ENCODE data around the gene SEMA3G.
A peak's percentile ranks its signal among the peaks of the same experiment; 100 is the strongest.

The SEMA3G gene

DNA sequence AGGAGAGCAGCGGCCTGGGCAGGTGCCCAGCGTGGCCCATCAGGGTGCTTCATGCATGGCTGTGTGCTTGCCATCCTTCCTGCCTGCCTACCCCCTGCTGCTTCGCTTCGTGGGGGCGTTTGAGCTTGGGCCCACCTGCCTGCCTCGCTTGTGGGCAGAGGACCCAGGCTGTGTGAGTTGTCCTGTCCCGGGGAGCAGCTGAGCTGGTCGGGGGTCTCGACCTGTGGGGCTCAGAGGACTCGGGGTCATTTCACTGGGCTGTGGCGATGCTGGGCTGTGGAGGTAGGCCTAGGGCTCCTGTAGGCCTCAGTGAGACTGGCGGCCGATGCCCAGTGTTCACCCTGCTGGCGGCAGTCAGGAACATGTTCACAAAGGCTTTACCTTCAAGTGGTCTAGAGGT, 38.2 kb upstream of the SEMA3G start:
- Mint-ChIP-seq H3K4me1 (ENCODE audit: low read depth) (no peaks in the 10 kb centered on the region), H3K27ac (no peak overlapping the region), H3K27me3 (no peaks in the 10 kb centered on the region), H3K36me3 (ENCODE audit: low read depth) (peaks cover 40% of the 10 kb centered on the region), H3K9me3 (no peaks in the 10 kb centered on the region), H3K4me3 (no peak overlapping the region)

DNA sequence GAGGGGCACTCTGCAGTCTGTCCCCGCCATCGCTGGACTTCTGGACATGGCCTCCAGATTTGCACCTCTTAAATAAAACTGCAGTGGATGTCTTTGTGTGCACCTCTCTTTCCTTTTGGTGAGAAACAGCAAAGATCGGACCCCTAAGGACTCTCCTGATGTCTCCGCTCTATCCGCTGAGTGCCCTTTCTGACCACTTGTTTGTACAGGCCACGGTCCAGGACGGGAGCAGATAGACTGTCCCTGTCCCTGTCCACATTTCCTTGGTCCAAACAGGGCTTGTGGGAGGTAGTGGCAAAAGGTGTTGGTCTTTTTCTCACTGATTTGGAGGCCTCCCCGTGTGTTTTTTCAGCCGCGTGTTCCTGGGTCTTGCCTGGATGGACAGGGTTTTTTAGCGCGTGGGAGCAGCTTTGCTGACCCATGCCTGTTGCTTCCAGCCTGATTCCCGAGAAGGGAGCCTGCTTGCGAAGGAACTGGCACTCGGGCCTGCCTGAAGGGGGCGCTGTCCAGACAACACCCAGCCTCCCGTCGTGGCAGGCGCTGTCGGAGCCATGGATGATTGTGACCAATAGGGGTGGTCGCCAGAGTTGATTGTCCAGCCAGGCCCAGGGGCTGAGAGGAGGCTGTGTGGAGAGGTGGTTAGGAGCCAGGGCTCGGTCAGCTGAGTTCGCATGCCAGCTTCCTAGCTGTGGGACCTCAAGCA, 37.1 kb upstream of the SEMA3G start:
- Mint-ChIP-seq H3K36me3 (ENCODE audit: low read depth) (peaks cover 44% of the 10 kb centered on the region), H3K4me3 (no peak overlapping the region), H3K9me3 (no peaks in the 10 kb centered on the region), H3K4me1 (ENCODE audit: low read depth) (no peaks in the 10 kb centered on the region), H3K27me3 (no peaks in the 10 kb centered on the region), H3K27ac (no peak overlapping the region)

DNA sequence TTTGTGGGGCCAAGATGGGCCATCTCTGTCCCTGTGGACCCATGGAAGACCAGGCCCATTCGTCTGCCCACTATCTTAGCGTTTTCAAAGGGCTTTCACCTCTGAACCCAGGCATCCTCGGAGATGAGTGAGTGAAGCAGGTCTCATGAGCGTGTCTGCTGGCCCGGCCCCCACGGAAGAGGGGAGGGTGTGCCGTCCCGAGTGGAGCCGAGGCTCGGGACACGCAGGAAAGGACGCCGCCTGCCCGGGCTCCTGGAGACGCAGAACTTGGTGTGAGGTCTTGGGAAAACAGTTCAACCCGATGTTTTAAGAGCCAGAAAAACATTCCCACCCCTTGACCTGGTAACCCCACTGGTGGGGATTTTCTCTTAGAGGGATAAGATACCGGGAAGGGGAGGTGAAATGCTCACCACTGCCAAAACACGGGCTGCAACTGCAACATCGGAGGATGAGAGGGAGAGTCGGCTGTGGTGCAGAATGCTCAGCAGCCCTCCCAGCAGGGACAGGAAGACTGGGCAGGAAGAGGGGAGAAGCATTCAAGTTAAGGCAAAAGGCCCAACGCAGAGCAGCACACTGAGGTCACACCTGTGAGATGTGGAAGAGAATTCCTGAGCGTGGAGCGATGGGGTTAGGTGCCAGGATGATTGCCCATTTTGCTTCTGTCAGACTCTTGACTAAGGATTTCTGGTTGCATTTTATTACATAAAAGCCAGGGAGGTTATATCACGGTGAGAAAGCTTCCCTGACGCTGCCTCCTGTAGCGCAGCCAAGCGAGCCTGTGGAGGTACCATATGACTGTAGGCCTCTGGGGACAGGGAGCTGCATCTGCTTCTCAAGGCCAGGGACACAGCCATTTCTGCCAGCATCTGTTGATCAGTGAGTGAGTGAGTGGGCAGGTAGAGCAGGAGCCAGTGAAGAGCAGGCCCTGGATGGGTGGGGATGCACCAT, 36.1 kb upstream of the SEMA3G start:
- peaks cover 40% of the 10 kb centered on the region for H3K36me3 Mint-ChIP-seq (ENCODE audit: low read depth)
- H3K27ac Mint-ChIP-seq = no peak overlapping the region
- no peaks in the 10 kb centered on the region for H3K27me3 Mint-ChIP-seq
- H3K4me3 Mint-ChIP-seq = no peak overlapping the region
- H3K9me3 Mint-ChIP-seq = no peaks in the 10 kb centered on the region
- H3K4me1 Mint-ChIP-seq (ENCODE audit: low read depth) = no peaks in the 10 kb centered on the region

DNA sequence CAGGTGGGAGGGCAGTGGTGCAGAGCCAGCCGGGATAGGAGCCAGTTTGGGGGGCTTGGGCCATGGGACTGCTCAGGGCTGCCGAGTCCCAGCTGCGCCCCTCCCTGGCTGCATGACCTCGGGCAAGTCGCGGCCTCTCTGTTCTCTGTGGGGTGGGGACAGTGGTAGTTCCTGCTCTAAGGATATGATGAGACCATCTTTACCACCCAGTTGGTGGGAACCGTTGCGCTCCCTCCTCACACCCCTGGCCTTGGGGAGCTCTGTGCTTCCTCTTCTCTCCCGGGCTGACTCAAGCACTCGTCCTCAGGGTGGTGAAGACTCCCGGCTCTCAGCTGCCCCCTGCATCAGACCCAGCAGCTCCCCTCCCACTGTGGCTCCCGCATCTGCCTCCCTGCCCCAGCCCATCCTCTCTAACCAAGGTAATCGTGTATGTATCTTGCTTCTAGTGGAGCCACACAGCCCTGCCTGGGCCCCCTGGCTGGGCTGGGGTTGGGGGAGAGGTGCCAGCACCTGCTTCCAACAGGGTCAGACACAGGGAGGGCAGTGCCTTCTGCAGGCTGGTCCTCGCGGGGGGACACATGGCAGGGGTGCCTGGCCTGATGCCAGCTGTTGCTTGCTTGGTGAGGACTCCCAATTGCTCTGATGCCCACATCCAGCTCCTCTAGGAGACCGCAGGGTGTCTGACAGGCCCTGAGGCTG, 35.1 kb upstream of the SEMA3G start:
- Mint-ChIP-seq H3K27ac (no peak overlapping the region), H3K4me3 (no peak overlapping the region), H3K36me3 (ENCODE audit: low read depth) (peaks cover 42% of the 10 kb centered on the region), H3K9me3 (no peaks in the 10 kb centered on the region), H3K4me1 (ENCODE audit: low read depth) (no peaks in the 10 kb centered on the region), H3K27me3 (no peaks in the 10 kb centered on the region)

DNA sequence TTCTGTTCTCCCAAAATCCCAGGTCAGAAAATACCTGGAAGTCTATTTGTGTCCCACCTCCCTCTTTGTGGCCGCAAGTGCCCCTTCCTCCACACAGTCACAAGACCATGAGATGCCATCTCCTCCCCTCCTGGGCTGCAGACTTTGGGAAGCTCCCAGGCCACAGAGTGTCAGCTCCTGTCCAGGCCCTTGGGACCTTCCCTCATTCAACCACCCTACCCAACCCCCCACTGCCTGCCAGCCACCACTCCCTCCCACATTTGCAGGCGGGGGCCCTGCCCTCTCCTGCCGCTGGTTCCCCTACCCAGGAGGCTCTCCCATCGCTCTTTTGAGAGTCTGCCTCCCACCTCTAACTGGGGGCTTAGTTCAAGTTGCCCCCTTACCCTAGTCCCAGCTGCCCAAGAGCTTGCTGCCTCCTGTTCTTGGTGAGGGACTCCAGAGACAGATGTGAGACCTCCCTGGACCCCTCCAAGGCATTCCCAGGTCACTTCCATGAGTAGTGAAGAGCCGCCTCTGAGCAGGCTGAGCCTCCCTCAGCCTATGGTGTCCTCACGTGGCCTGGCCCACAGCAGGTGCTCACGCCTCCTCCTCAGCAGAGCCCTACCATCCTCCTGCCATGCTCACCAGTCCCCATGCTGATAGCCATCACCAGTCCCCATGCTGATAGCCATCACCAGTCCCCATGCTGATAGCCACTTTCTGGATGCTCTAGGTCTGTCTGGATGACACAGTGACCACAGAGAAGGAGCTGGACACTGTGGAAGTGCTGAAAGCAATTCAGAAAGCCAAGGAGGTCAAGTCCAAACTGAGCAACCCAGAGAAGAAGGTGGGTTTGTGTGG, 34.4 kb upstream of the SEMA3G start:
- Mint-ChIP-seq H3K27ac (no peak overlapping the region), H3K4me3 (no peak overlapping the region), H3K36me3 (ENCODE audit: low read depth) (peaks cover 46% of the 10 kb centered on the region), H3K4me1 (ENCODE audit: low read depth) (no peaks in the 10 kb centered on the region), H3K9me3 (no peaks in the 10 kb centered on the region), H3K27me3 (no peaks in the 10 kb centered on the region)

DNA sequence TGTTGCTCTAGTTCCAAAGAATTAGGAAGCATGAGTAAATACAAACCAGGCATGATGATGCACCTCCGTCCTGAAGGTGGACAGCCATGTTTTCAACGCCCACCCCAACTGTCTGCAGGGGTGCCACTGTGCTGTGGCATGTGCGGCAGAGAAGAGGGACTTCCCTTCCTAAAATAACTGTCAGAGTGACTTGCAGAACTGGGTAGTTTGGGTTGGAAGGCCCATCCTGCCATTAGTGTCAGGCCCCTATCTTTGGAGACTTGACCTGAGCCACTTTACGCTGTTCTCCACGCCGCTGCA, 32.8 kb upstream of the SEMA3G start:
- H3K36me3 Mint-ChIP-seq (ENCODE audit: low read depth) = peaks cover 52% of the 10 kb centered on the region
- H3K27me3 Mint-ChIP-seq = no peaks in the 10 kb centered on the region
- H3K27ac Mint-ChIP-seq = no peak overlapping the region
- no peaks in the 10 kb centered on the region for H3K4me1 Mint-ChIP-seq (ENCODE audit: low read depth)
- no peak overlapping the region for H3K4me3 Mint-ChIP-seq
- H3K9me3 Mint-ChIP-seq = no peaks in the 10 kb centered on the region

DNA sequence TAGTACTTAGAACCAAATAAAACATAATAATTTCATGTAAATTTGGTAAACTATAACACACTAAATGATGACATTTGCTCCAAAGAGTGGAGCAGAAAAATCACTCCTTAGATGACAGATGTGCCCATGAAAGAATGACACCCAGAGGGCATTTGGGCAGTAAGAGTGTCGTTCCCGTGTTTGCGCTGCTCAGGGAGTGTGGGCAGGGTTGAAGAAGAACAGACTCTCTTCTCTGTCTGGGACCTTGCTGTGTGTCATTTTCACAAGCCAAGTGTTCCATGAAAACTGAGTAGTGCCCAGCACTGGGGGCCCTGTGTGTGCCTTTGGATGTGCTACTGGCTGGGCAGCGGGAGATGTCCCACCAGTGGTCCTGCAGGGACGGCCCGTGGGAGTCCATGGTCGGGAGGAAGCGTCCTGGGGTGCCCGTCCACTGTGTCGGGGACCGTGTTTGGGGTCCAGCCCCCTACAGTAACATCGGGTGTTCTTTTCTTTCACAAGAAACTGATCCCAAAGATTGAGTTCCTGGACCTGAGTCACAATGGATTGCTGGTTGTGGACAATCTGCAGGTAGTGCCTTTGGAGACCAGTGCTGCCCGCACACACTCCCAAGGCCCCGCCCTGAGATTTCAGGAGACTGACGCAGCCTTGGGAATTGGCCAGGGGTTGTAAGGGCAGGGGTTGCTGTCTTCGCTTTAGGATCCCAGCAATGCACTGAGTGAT, 32.3 kb upstream of the SEMA3G start:
- Mint-ChIP-seq H3K4me1 (ENCODE audit: low read depth) (no peaks in the 10 kb centered on the region), H3K9me3 (no peaks in the 10 kb centered on the region), H3K36me3 (ENCODE audit: low read depth) (peaks cover 53% of the 10 kb centered on the region), H3K27me3 (no peaks in the 10 kb centered on the region), H3K4me3 (no peak overlapping the region), H3K27ac (no peak overlapping the region)

DNA sequence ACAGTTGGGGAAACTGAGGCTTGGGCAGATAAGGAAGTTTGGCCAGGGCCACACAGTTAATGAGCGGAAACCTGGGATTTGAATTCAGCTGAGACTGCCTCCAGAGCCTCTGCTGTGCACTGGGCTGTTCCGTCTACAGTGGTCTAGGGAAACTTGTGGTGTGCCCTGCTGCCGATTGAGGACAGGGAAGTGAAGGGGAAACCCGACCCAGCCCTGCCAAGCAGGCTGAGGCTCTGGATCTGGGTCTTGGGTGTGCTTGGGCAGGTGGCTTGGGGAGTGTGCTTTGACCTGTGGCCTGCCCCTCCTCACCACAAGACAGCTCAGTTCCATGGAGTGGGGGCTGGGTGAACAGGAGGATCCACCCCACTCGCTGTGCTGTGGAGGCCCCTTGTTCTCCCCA, 28.1 kb upstream of the SEMA3G start:
- H3K36me3 Mint-ChIP-seq (ENCODE audit: low read depth) = peaks cover 31% of the 10 kb centered on the region
- no peaks in the 10 kb centered on the region for H3K4me1 Mint-ChIP-seq (ENCODE audit: low read depth)
- H3K4me3 Mint-ChIP-seq = no peak overlapping the region
- no peaks in the 10 kb centered on the region for H3K9me3 Mint-ChIP-seq
- no peaks in the 10 kb centered on the region for H3K27me3 Mint-ChIP-seq
- H3K27ac Mint-ChIP-seq = no peak overlapping the region

DNA sequence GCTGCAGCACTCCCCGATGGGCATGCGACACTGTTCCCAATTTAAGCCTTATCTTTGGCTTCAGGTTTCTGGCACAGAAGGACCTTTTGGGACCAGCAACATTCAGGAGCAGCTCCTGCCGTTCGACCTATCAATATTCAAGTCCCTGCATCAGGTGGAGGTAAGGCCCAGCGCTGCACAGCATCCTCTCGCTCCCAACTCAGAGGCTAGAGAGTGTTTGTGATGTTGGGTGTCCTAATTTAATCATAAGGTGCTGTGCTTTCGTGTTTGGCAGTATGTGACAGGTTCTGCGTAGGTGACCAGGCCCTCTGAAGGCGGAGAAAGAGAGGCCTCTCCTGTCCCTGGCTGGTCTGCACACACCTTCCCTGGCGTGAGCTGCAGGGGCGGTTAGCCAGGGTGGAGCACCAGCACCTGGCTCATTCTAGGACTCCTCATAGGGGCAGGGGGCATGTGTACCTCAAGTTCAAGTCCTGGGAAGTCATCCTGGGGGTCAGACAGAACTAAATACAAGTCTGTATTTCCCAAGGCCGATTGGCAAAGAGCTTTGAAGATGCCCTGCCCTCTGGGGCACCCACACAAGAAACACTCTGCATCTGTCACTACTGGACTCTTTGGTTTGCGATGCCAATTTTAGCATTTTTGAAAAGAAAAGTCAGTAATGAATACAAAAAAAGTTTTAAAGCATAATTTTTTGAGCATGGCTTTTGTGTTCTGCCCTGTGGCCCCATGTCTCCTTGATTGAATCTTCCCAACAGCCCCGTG, 27.5 kb upstream of the SEMA3G start:
- Mint-ChIP-seq H3K4me3 (no peak overlapping the region), H3K9me3 (no peaks in the 10 kb centered on the region), H3K4me1 (ENCODE audit: low read depth) (no peaks in the 10 kb centered on the region), H3K27ac (no peak overlapping the region), H3K36me3 (ENCODE audit: low read depth) (peaks cover 28% of the 10 kb centered on the region), H3K27me3 (no peaks in the 10 kb centered on the region)

DNA sequence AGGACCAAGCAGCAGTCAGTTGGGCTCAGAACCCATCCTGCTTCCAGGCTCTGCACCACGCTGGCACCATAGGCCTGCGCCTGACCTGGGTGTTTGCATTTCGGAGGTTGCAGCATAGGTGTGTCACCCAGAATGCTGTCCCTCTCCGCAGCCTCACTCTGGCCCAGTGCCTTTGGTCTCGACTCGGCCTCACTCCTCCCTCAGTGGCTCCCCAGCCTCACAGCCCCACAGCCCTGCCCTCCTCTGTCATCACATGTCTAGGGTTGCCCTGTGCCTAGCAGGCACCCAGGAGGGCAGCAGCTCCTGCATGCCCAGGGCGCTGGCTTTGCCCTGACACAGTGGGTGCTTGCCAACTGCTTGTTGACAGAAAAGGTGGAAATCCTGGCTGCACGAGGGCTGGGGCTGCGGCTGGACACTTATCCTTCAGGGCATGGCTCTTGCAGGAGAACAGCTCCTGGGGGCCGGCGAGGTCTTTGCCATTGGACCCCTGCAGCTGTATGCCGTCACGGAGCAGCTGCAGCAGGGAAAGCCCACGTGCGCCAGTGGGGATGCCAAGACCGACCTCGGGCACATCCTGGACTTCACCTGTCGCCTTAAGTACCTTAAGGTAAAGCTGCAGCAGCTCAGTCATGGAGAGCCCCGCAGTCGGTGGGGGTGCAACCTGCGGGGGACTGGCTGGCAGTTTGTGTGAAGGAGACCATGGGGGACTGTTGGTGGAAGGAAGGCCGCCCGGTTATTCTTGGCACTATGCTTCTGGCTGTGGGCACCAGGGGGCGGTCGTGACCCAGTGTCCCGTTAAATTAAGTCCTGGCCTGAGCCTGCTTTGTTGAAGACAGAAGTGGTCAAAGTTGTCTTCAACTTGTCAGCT, 26.7 kb upstream of the SEMA3G start:
- H3K27ac Mint-ChIP-seq = no peak overlapping the region
- no peak overlapping the region for H3K4me3 Mint-ChIP-seq
- H3K9me3 Mint-ChIP-seq = no peaks in the 10 kb centered on the region
- H3K27me3 Mint-ChIP-seq = no peaks in the 10 kb centered on the region
- H3K4me1 Mint-ChIP-seq (ENCODE audit: low read depth) = no peaks in the 10 kb centered on the region
- peaks cover 28% of the 10 kb centered on the region for H3K36me3 Mint-ChIP-seq (ENCODE audit: low read depth)

DNA sequence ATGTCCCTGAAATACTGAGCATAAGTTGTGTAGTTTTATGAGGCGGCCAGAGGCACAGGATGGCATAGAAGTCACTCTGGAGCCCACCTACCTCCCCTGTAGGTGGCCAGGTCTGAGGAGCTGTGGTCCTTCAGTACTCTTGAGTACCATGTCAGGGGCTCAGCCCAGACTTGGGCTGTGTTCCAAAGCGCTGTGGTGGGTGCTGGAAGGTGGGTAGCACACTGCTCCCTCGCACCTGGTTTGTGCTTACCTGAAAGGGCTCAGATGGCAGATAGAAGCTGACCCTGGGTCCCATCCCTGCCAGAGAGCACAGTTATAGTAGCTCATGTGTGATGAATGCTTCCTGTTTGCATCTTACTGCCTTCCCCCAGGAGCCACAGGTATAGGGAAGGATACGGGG, 26.0 kb upstream of the SEMA3G start:
- Mint-ChIP-seq H3K27ac (no peak overlapping the region), H3K36me3 (ENCODE audit: low read depth) (peaks cover 28% of the 10 kb centered on the region), H3K27me3 (no peaks in the 10 kb centered on the region), H3K9me3 (no peaks in the 10 kb centered on the region), H3K4me1 (ENCODE audit: low read depth) (no peaks in the 10 kb centered on the region), H3K4me3 (no peak overlapping the region)

DNA sequence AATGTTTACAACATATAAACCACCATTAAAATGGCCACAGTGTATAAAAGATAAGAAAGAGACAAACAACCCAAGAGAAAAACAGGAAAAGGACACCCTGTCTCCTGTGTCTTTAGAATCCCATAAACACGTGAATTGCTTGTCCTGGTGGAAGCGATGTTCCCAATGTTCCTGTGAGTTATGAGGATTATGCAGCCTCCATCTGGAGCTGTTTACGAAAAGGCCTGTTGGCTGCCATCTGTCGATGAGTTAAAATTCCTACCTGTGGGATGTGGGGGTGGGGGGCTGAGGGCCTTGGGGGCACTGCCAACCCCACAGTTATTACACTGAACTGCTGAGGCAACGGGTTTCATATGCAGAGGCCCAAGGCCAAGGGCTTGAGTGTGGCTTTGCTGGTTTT, 24.1 kb upstream of the SEMA3G start:
- Mint-ChIP-seq H3K36me3 (ENCODE audit: low read depth) (peaks cover 22% of the 10 kb centered on the region), H3K4me1 (ENCODE audit: low read depth) (no peaks in the 10 kb centered on the region), H3K27me3 (no peaks in the 10 kb centered on the region), H3K27ac (peak overlapping the region; percentile 55), H3K4me3 (no peak overlapping the region), H3K9me3 (no peaks in the 10 kb centered on the region)

DNA sequence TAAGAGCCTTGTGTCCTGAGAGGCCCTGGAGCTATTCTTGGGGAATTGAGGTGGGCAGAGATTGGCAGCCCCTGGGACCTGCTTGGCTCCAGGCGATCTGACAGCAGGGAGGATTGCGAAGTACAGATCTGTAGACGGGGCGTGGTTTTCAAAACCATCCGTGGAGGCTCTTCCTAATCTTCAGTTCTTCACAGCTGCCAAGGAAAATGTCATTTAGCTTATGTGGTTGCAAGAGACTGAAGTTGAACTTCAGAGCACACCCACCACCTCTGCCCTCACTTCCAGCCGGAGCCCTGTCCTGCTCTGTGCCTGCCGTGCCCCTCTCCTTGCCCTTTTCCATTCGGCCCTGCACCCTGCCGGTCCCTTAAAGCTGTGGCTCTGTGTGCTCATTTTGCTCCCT, 23.4 kb upstream of the SEMA3G start:
- peaks cover 23% of the 10 kb centered on the region for H3K36me3 Mint-ChIP-seq (ENCODE audit: low read depth)
- no peak overlapping the region for H3K4me3 Mint-ChIP-seq
- H3K27me3 Mint-ChIP-seq = no peaks in the 10 kb centered on the region
- peak overlapping the region; percentile 31 for H3K27ac Mint-ChIP-seq
- H3K4me1 Mint-ChIP-seq (ENCODE audit: low read depth) = peaks cover 2% of the 10 kb centered on the region
- H3K9me3 Mint-ChIP-seq = no peaks in the 10 kb centered on the region
